Neural cell (in vitro differentiated cells): ENCODE data around the gene THBS2. TPM values are rescaled to one million over a fixed set of nuclear protein-coding genes. Genes with fewer than 3 reads are reported as not detected.

ENCODE experiments used
- H2AFZ ChIP-seq: fragments of 200-600, 300-800 bp; sonication (generic), shearing (Covaris generic); 2 replicates; pipeline ENCODE4 v1.6.0; 2014; ENCODE audit warnings: low read depth, mild to moderate bottlenecking, antibody characterized with exemption, low read length, moderate library complexity
- H3F3A ChIP-seq: fragments of 200-600 bp; shearing (Covaris generic); 2 replicates; pipeline ENCODE4 v1.6.1; 2016; ENCODE audit warnings: mild to moderate bottlenecking, moderate library complexity, mixed read lengths, antibody characterized with exemption, low read length; ENCODE audit not compliant: insufficient read depth, poor library complexity, severe bottlenecking
- H3K27ac ChIP-seq: fragments of 200-600, 300-800 bp; sonication (generic), shearing (Covaris generic); 2 replicates; pipeline ENCODE4 v1.5.1; 2014; ENCODE audit warnings: mild to moderate bottlenecking, low read length, moderate library complexity
- H3K27me3 ChIP-seq: fragments of 300-800, 200-600 bp; sonication (generic), shearing (Covaris generic); 2 replicates; pipeline ENCODE4 v1.6.0; 2014; ENCODE audit warnings: mild to moderate bottlenecking, low read depth, low read length, moderate library complexity; ENCODE audit not compliant: insufficient read depth
- H3K36me3 ChIP-seq: fragments of 300-800, 200-600 bp; sonication (generic), shearing (Covaris generic); 2 replicates; pipeline ENCODE4 v1.5.1; 2014; ENCODE audit warnings: mild to moderate bottlenecking, antibody characterized with exemption, low read length, moderate library complexity; ENCODE audit not compliant: insufficient read depth
- H3K4me2 ChIP-seq: fragments of 300-800, 200-600 bp; sonication (generic), shearing (Covaris generic); 2 replicates; pipeline ENCODE4 v1.6.0; 2014; ENCODE audit warnings: mild to moderate bottlenecking, low read length
- H3K4me3 ChIP-seq: fragments of 300-800, 200-600 bp; sonication (generic), shearing (Covaris generic); 2 replicates; pipeline ENCODE4 v1.5.1; 2014; ENCODE audit warnings: mild to moderate bottlenecking, low read length, moderate library complexity
- H3K79me2 ChIP-seq: fragments of 200-600 bp; shearing (Covaris generic); replicated peaks from 2 replicates; pipeline ENCODE4 v1.6.0; 2014; ENCODE audit warnings: mild to moderate bottlenecking, low read length, moderate library complexity; ENCODE audit not compliant: insufficient read depth
- H3K9ac ChIP-seq: fragments of 300-800, 200-600 bp; sonication (generic), shearing (Covaris generic); 2 replicates; pipeline ENCODE4 v1.6.1; 2016; ENCODE audit warnings: mild to moderate bottlenecking, low read length, mixed read lengths
- H3K9me2 ChIP-seq: fragments of 200-600 bp; shearing (Covaris generic); 2 replicates; pipeline ENCODE4 v1.6.1; 2016; ENCODE audit warnings: mild to moderate bottlenecking, low read length, mixed read lengths; ENCODE audit not compliant: insufficient read depth
- H3K9me3 ChIP-seq: fragments of 200-600, 300-800 bp; sonication (generic), shearing (Covaris generic); 2 replicates; pipeline ENCODE4 v1.6.1; 2016; ENCODE audit warnings: mild to moderate bottlenecking, mixed run types, low read length, moderate library complexity, mixed read lengths
- H4K20me1 ChIP-seq: fragments of 200-600 bp; shearing (Covaris generic); 2 replicates; pipeline ENCODE4 v1.6.1; 2016; ENCODE audit warnings: mild to moderate bottlenecking, mixed run types; ENCODE audit not compliant: insufficient read depth
- CTCF ChIP-seq: fragments of 450-650 bp; IDR thresholded peaks from 2 replicates; pipeline ENCODE4 v1.5.1; 2014; ENCODE audit warnings: antibody characterized with exemption, mild to moderate bottlenecking, moderate library complexity; ENCODE audit not compliant: poor library complexity, severe bottlenecking
- EP300 ChIP-seq: fragments of 450-650 bp; conservative IDR thresholded peaks from 2 replicates; pipeline ENCODE4 v1.6.1; 2014; ENCODE audit warnings: antibody characterized with exemption, mild to moderate bottlenecking, moderate library complexity; ENCODE audit not compliant: poor library complexity, severe bottlenecking
- EZH2 ChIP-seq: fragments of 200-600, 300-800 bp; shearing (Covaris generic), sonication (generic); IDR thresholded peaks from 2 replicates; pipeline ENCODE4 v1.6.1; 2014; ENCODE audit warnings: antibody characterized with exemption, low read length, borderline replicate concordance, mild to moderate bottlenecking; ENCODE audit not compliant: insufficient read depth, poor library complexity, severe bottlenecking
- MXI1 ChIP-seq: fragments of 450-650 bp; conservative IDR thresholded peaks from 2 replicates; pipeline ENCODE4 v1.6.1; 2014; ENCODE audit warnings: antibody characterized with exemption, mild to moderate bottlenecking; ENCODE audit not compliant: poor library complexity, severe bottlenecking
- POLR2AphosphoS5 ChIP-seq: IDR thresholded peaks from 2 replicates; pipeline ENCODE4 v1.6.1; 2012
- RAD21 ChIP-seq: fragments of 450-650 bp; conservative IDR thresholded peaks from 2 replicates; pipeline ENCODE4 v1.6.1; 2014; ENCODE audit warnings: antibody characterized with exemption, mild to moderate bottlenecking, moderate library complexity
- SMC3 ChIP-seq: fragments of 450-650 bp; conservative IDR thresholded peaks from 2 replicates; pipeline ENCODE4 v1.6.1; 2014; ENCODE audit warnings: antibody characterized with exemption, mild to moderate bottlenecking, moderate library complexity; ENCODE audit not compliant: poor library complexity
- TAF1 ChIP-seq: IDR thresholded peaks from 2 replicates; pipeline ENCODE4 v1.6.1; 2012; ENCODE audit warnings: low read depth
- polyA plus RNA-seq: library from polyadenylated mRNA; depleted of rRNA; stranded (reverse); fragments of >200 nt; gene quantifications from 2 replicates; pipeline ENCODE4 v1.2.3, GENCODE V29; 2014
- TF ChIP-seq, protein P1 (sequence below): IDR thresholded peaks from 2 replicates; pipeline ENCODE4 v1.6.1; 2012; ENCODE audit warnings: borderline replicate concordance

Gene THBS2
- polyA plus RNA-seq, 1 donor from 2014 or later, result 0.88 TPM

GRCh38 chr6:169171951-169172350 is 81.7 kb downstream of the THBS2 start:
- Histone ChIP-seq H2AFZ (no peak overlapping the region), H3K27me3 (no peaks in the 10 kb centered on the region), H3F3A (no peaks in the 10 kb centered on the region)

GRCh38 chr6:169171016-169171415 is 82.6 kb downstream of the THBS2 start:
- H3K9ac ChIP-seq, result no peak overlapping the region
- no peaks in the 10 kb centered on the region for H3K9me3 ChIP-seq
- H2AFZ ChIP-seq, result no peak overlapping the region
- TF ChIP-seq RAD21 (no peak), MXI1 (no peak), EZH2 (no peak), CTCF (no peak), SMC3 (no peak), POLR2AphosphoS5 (no peak), TAF1 (no peak), EP300 (no peak)
- TF ChIP-seq, protein P1, sequence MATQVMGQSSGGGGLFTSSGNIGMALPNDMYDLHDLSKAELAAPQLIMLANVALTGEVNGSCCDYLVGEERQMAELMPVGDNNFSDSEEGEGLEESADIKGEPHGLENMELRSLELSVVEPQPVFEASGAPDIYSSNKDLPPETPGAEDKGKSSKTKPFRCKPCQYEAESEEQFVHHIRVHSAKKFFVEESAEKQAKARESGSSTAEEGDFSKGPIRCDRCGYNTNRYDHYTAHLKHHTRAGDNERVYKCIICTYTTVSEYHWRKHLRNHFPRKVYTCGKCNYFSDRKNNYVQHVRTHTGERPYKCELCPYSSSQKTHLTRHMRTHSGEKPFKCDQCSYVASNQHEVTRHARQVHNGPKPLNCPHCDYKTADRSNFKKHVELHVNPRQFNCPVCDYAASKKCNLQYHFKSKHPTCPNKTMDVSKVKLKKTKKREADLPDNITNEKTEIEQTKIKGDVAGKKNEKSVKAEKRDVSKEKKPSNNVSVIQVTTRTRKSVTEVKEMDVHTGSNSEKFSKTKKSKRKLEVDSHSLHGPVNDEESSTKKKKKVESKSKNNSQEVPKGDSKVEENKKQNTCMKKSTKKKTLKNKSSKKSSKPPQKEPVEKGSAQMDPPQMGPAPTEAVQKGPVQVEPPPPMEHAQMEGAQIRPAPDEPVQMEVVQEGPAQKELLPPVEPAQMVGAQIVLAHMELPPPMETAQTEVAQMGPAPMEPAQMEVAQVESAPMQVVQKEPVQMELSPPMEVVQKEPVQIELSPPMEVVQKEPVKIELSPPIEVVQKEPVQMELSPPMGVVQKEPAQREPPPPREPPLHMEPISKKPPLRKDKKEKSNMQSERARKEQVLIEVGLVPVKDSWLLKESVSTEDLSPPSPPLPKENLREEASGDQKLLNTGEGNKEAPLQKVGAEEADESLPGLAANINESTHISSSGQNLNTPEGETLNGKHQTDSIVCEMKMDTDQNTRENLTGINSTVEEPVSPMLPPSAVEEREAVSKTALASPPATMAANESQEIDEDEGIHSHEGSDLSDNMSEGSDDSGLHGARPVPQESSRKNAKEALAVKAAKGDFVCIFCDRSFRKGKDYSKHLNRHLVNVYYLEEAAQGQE, result no peak
- H3K79me2 ChIP-seq, result no peaks in the 10 kb centered on the region
- no peaks in the 10 kb centered on the region for H3K27me3 ChIP-seq
- H3K36me3 ChIP-seq, result no peaks in the 10 kb centered on the region
- H3K27ac ChIP-seq, result no peak overlapping the region
- H4K20me1 ChIP-seq, result no peaks in the 10 kb centered on the region
- no peaks in the 10 kb centered on the region for H3F3A ChIP-seq
- no peak overlapping the region for H3K4me3 ChIP-seq
- H3K9me2 ChIP-seq, result no peaks in the 10 kb centered on the region
- no peak overlapping the region for H3K4me2 ChIP-seq

More at GRCh38 chr6:169171951-169172350, 81.7 kb downstream of the THBS2 start:
- no peaks in the 10 kb centered on the region for H3K9me3 ChIP-seq
- H3K36me3 ChIP-seq, result no peaks in the 10 kb centered on the region
- no peaks in the 10 kb centered on the region for H4K20me1 ChIP-seq
- TF ChIP-seq, protein P1, result no peak
- TF ChIP-seq CTCF (no peak), EZH2 (no peak), TAF1 (no peak), POLR2AphosphoS5 (no peak), SMC3 (no peak), EP300 (no peak), MXI1 (no peak), RAD21 (no peak)
- no peaks in the 10 kb centered on the region for H3K79me2 ChIP-seq
- no peak overlapping the region for H3K4me3 ChIP-seq
- H3K9ac ChIP-seq, result no peak overlapping the region
- no peak overlapping the region for H3K27ac ChIP-seq
- no peaks in the 10 kb centered on the region for H3K9me2 ChIP-seq
- H3K4me2 ChIP-seq, result no peak overlapping the region
